Right lobe of liver (tissue), 6 donors: ENCODE measurements around the gene HDAC9. TPM values are rescaled to one million over a fixed set of nuclear protein-coding genes. Genes with fewer than 3 reads are reported as not detected.

ENCODE experiments used
- ATAC-seq, 4 donors: fragments of 200-7000 bp; cut with Tn5 transposase; one replicate each; pipeline ENCODE4 v1.9.1; 2020; ENCODE audit warnings: mild to moderate bottlenecking in 4 of 4, moderate library complexity in 4 of 4
- DNase-seq, 3 donors: peaks; one replicate each; pipeline ENCODE4 v3.0.0-alpha.2; 2020
- H3K27ac ChIP-seq, 3 donors: fragments of 200-600 bp; one replicate each; pipeline ENCODE4 v1.8.0; 2022
- H3K27me3 ChIP-seq, 2 donors: fragments of 200-600 bp; one replicate each; pipeline ENCODE4 v1.8.0; 2022
- H3K36me3 ChIP-seq, 4 donors: fragments of 200-600 bp; sonication (generic) in 1 of 4; one replicate each; pipeline versions ENCODE4 v1.5.1 to v1.8.0; 2017 to 2022; ENCODE audit warnings: control low read depth in 1 of 4
- H3K4me1 ChIP-seq, 4 donors: fragments of 200-600 bp; sonication (generic) in 1 of 4; one replicate each; pipeline versions ENCODE4 v1.5.1 to v1.8.0; 2017 to 2022; ENCODE audit warnings: control low read depth in 1 of 4
- H3K4me3 ChIP-seq, 3 donors: fragments of 200-600 bp; one replicate each; pipeline ENCODE4 v1.8.0; 2022
- H3K9me3 ChIP-seq, 4 donors: fragments of 200-600 bp; sonication (generic) in 1 of 4; one replicate each; pipeline versions ENCODE4 v1.5.1 to v1.8.0; 2017 to 2022; ENCODE audit warnings: control low read depth in 1 of 4
- CTCF ChIP-seq, 4 donors: fragments of 200-600 bp in 3 of 4; fragments of 450-650 bp in 1 of 4; IDR thresholded peaks; one replicate each; pipeline versions ENCODE4 v1.5.1 to v1.8.0; 2016 to 2022; ENCODE audit warnings: antibody characterized with exemption in 4 of 4, mild to moderate bottlenecking in 2 of 4
- POLR2A ChIP-seq: fragments of 450-650 bp; IDR thresholded peaks from one replicate; pipeline ENCODE4 v1.6.1; 2017; ENCODE audit warnings: antibody characterized with exemption, mild to moderate bottlenecking
- WGBS: methylation state at CpG from one replicate; pipeline ENCODE4 v1.1.6; 2018; ENCODE audit warnings: low coverage, low lambda C conversion rate; ENCODE audit not compliant: insufficient coverage; ENCODE audit errors: missing lambda C conversion rate; 5-methylcytosine and 5-hydroxymethylcytosine counted together
- intact Hi-C, 2 donors: fragments of 100-400 bp; cut with DNase I; formaldehyde crosslinking; loops; one replicate each; pipeline versions ENCODE4 v1.11.2 to v1.14.1; 2022
- total RNA-seq, 6 experiments: library from RNA; depleted of rRNA in 2 of 6; stranded (reverse); fragments of >200 nt in 2 of 6; fragmentation: NEBNext Ultra II Directional in 3 of 6; extraction: Animal tissue kit (Norgen Biotek cat#: 25700) in 3 of 6; gene quantifications; one replicate each; pipeline versions ENCODE4 v1.1.0 to v1.2.4, GENCODE V29; 2016 to 2023
- donor health status: DM: no; HTN: yes; CAD: no.
- donor health status: DM: no; HTN: no; CAD: no.
- donor health status: DM: no; HTN: no; CAD: no.
- donor health status: DM: no; HTN: yes; CAD: no.
- donor health status: DM: no; HTN: yes; CAD: no.

HDAC9 gene
- total RNA-seq, 6 experiments from 2014 or later: 1.0 to 4.1 (median 2.5) TPM

GRCh38 chr7:18638594-18639452 is 143.3 kb downstream of the HDAC9 start:
- Histone ChIP-seq H3K4me1 (no peaks in the 10 kb centered on the region), H3K36me3 (no peaks in the 10 kb centered on the region), H3K27ac (peak overlapping the region in 1 of 3 donors; percentile 21), H3K4me3 (no peak overlapping the region), H3K9me3 (no peaks in the 10 kb centered on the region), H3K27me3 (no peaks in the 10 kb centered on the region)
- 35% methylated on average over 4 of the region's 4 CpGs for WGBS
- DNase-seq (no peak), ATAC-seq (peak in 3 of 4 donors; percentile 49 to 79 (median 52))
- TF ChIP-seq CTCF (IDR thresholded peaks at IDR 0.05) (no peak), POLR2A (no peak)
- intact Hi-C loops: no loop called here

DNA sequence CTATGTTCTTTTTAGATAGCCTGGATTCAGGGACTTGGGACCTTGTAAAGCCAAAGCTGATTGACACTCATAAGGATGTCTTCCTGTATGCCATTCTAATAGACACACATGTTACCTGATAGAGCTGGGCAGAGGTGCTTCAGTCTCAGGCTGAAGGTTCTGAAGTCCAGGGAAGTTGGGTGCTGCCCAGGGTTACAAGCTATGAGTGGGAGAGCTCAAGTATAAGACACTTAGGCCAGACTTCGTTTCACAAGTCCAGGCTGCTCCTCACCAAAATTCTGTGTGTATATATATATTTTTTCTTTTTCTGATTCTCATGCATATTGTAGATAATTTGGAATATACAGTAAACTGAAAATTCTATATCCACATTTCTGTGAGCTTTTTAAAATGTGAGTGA is 144.2 kb downstream of the HDAC9 start:
- H3K27me3 ChIP-seq: no peaks in the 10 kb centered on the region
- H3K4me1 ChIP-seq: no peaks in the 10 kb centered on the region
- H3K9me3 ChIP-seq: no peaks in the 10 kb centered on the region
- ATAC-seq: peak in 1 of 4 donors; percentile 46
- 56% methylated on average over 1 of the region's 1 CpG for WGBS
- H3K36me3 ChIP-seq: no peaks in the 10 kb centered on the region
- no peak overlapping the region for H3K4me3 ChIP-seq
- H3K27ac ChIP-seq: no peak overlapping the region
- TF ChIP-seq CTCF (IDR thresholded peaks at IDR 0.05): no peak
- no peak for TF ChIP-seq POLR2A
- no peak for DNase-seq
- intact Hi-C loops: no loop called here

DNA sequence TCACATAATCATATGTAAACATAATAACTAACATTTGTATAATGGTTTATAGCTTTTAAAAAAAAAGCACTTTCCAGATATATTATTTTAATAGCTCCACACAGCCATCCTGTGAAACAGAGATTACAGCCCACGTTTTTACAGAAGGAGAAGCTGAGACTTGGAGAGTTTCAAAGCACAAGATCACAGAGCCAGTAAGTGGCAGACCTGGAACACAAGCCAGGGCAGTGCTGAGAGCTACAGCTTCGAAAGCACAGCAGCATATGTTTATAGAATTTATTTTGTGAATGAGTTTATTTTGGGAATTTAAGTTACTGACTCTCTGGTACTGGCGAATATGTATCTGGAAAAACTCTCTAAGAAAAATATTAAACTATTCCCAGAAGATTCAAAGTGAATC is 149.4 kb downstream of the HDAC9 start:
- no peak for TF ChIP-seq POLR2A
- TF ChIP-seq CTCF (IDR thresholded peaks at IDR 0.05): no peak
- ATAC-seq (no peak), DNase-seq (no peak)
- H3K9me3 ChIP-seq: no peaks in the 10 kb centered on the region
- H3K27me3 ChIP-seq: no peaks in the 10 kb centered on the region
- H3K36me3 ChIP-seq: no peaks in the 10 kb centered on the region
- no peaks in the 10 kb centered on the region for H3K4me1 ChIP-seq
- intact Hi-C loops: no loop called here
- WGBS: 28% methylated on average over 3 of the region's 3 CpGs
- no peak overlapping the region for H3K27ac ChIP-seq
- no peak overlapping the region for H3K4me3 ChIP-seq

DNA sequence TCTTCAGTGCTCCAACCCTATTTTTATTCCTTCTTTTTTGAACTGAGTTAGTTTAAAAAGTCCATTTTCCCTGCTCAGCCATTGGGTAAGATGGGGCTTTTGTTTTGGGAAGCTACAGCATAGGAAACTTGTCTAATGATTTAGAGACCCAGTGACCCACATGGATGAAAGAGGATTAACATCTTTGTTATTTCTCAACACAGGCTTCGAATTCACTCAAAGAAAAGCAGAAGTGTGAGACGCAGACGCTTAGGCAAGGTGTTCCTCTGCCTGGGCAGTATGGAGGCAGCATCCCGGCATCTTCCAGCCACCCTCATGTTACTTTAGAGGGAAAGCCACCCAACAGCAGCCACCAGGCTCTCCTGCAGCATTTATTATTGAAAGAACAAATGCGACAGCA is 152.0 kb downstream of the HDAC9 start:
- Histone ChIP-seq H3K36me3 (no peaks in the 10 kb centered on the region), H3K27ac (no peak overlapping the region), H3K4me1 (no peaks in the 10 kb centered on the region), H3K4me3 (no peak overlapping the region), H3K27me3 (no peaks in the 10 kb centered on the region), H3K9me3 (no peaks in the 10 kb centered on the region)
- TF ChIP-seq CTCF (IDR thresholded peaks at IDR 0.05): no peak
- TF ChIP-seq POLR2A: no peak
- 62% methylated on average over 5 of the region's 5 CpGs for WGBS
- intact Hi-C loops: no loop called here
- DNase-seq (no peak), ATAC-seq (no peak)
